GM19395 (cell line): ENCODE data around the gene KCNC1.

Source experiments
- ATAC-seq: cut with Tn5 transposase; IDR thresholded peaks from one replicate; pipeline ENCODE4 v1.9.1; 2021; ENCODE audit warnings: mild to moderate bottlenecking, moderate library complexity; ENCODE audit not compliant: unreplicated experiment

Gene KCNC1

DNA sequence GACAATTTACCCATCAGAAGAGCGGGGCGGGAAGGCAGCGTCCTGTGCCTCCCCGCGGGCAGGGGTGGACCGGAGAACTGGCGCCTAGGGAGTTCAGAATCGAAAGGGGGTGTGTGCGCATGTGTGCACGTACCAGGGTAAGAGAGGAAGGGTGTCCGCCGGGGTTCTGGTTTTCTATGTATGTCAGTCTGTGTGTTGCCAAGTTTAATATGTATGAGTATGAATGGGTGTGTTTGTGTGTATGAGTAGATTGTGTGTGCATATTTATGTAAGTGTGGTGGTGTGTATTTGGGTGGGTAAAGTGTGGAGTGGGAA, 2.0 kb downstream of the KCNC1 start:
- ATAC-seq = no peak

DNA sequence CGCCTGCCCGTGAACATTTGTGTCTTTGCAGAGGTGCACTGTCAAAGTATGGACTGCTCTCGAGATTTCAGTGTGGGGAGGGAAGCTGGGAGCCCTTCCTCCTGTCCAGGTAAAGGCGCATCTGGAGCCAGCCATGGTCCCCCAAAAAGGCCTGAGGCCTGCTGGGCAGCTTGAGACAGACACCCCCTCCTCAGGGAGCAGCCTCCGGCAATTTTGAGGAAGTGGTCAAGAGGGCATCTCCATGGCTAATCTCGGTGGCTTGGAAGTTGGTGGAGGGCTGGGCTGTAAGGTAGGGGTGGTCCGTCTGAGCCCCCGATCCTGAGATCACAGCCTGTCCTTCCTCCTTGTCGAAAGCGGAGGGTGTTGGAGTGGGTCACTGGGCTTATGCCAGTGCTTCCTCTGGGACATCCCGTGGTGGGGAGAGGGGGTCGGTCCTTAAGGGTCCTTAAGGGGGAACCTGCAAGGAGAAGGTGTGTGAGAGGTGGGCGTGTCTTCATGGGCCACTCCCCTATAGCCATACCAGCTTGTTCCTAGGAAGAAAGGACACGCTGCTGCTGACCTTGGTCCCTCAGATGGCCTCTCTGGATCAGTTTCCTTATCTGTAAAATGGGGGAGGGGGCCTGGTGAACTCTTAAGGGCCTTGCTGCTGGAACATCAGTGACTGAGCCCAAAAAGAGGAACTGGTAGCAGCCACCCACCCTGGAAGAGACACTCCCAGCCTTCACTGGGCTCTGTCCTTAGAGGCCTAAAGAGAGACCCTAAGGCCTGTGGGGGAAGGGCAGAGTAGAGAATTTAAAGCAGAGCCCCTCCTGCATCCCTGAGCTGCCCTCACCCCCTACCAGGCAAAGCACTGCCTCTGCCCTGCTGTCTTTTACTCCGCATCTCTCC, 2.6 kb downstream of the KCNC1 start:
- ATAC-seq = no peak

DNA sequence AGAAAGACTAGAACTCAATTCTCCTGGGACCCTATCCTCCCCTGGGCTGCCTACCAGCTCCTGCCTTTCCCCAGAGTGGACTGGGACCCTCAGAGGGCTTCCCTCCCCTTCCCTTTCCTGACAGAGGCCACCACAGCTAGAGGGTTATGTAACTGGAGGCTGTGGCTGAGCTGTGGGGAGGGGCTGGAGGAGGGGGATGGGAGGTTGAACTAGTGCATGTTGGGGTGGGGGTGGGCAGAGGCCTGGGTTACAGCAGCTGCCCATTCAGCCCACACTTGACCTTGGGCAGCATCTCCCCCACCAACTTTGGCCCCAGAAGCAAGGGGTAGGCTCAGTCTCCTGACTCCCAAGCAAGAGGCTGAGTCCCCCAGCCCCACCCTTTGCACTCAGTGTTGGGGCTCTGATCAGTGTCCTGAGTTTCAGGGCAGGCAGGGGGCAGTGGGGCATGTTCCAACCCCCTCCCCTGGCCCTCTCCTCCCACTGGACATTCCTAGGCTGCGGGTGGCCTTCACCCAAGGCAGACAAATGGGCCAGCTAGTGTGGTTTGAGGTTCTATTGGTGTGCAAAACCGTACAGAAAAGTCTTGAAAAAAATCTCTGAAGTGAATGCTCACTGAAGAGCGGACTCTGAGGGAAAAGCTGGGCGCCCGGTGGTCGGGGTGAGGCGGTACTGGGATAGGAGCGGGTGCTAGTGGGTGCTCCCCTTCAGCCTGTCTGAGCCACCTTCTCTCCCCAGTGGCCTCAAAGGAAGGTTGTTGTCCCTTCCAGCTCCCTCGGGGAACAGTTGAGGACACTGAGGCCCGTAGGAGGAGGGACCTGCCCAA, 3.8 kb downstream of the KCNC1 start:
- ATAC-seq = no peak

DNA sequence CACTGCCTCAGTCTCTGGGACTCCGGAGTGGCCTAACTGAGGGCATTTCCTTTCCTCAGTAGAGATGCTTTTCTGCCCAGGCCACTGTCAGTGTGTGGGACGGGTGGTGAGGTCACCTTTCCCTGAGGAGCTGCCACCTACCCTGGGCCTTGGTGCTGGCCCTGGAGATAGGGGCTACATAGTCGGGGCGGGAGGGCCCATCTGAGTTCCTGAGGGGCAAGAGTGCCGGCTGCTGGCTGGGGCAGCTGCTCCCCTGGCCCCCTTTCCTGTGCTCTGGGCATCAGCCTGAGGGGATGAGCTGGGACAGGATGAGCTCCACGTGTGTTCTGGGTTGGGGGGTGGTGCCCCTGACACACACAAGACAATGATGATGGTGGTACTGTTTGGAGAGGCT, 5.4 kb downstream of the KCNC1 start:
- no peak for ATAC-seq

DNA sequence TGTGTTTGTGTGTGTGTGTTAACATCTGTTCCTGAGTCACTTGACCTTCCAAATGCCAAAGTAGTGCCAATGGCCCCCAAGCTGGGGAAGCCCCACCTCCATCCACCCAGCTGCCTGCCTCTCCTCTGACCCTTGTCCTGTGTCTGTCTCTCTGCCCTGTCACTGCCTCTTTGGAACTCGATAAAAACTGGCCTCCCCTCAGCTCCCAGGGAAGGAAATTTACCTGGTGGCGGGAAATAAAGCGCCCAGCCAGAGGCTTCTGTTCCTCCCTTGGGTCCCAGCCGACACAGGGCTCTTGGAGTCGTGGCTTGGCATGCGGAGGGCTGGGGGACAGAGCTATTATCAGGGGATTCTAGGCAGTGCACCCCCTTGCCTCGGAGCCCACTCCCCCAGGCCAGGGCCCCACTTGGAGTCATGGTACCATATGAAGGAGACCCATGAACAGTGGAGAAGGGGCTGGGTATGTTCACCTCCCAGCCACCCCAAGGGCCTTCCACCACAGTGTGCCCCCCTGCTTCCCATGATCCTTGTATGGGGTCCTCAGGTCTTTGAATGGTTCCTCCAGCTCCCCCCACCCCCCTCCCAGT, 6.2 kb downstream of the KCNC1 start:
- ATAC-seq = no peak

DNA sequence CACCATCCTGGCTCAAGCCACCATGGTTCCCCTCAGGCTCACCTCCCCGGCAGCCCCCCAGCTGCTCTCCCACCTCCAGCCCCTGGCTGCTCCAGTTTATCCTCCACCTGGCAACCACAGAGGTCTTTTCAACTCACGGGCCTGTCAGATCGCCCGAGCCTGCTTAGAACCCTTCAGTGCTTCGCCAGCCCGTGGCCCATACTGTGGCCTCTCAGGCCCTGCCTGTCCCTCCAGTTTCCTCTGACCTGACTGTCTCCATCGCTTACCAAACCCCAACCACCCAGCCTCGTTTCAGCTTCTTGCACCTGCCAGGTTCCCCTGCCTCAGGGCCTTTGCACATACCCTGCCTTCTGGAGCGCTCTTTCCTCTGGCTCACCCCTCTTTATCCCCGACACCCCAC, 6.9 kb downstream of the KCNC1 start:
- ATAC-seq = no peak

DNA sequence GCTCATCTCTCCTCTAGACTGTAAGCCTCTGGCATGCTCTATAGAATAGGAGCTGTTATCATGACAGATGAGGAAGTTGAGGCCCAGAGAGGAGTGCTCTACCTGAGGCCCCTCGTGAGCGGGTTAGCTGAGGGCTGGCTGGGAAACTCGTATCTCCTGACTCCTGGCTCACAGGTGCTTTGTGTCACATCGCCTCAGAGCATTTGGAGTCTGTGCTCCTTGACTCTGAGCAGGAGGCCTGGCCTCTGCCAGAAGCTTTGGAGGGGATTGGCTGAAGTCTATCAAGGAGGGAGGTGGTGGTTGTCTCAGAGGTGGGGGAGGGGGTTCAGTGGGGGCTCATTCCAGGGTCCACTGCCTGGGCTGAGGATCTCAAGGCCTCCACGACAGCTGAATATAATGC, 7.4 kb downstream of the KCNC1 start:
- ATAC-seq = no peak

DNA sequence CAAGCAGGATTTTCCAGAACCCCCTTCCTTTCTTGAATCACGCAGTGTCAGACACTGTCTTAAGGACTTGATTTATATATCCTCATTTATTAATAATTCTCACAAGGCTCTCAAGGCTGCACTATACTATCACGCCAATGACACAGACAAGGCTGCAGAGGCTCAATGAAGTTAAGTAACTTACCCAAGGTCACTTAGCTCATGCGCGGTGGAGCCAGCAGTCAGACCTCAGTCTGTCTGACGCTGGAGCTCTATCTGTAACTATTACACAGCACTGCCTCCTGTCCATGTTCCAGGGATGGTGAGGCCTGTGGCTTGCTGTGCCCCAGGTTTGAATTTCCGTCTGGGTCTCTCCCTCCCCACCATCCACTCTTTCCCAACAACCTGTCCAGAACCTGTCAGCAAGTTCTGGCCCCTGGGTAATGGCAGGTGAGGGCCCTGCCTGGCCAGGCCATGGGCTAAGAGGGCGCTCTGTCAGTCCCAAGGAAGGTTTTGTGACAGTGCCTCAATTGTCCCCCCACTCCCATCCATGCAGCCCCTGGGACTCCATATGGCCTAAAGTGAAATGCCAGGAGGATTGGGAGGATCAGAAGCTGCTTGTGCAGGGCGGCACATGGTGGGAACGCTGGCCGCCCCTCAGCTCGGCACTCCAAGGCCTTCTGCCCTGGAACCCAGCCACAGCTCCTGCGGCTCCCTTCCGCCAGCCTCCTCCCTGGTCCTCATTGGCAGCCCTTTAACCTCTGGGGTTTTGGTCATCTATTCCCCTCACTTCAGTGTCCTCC, 8.6 kb downstream of the KCNC1 start:
- ATAC-seq = no peak

DNA sequence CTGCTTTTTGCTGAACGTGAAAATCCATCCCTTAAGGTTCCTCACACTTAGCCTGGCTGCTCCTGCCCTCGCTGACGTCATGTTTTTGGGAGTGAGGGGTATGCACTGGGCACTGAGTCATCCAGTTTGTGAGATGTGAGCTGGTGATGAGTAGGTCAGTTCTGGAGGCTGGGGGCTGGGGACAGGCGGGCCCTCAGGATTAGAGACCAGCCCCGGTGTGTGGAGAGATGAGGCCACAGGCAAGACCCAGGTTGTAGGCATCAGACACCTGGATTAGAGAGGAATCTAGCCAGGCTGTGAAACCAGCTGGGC, 9.2 kb downstream of the KCNC1 start:
- ATAC-seq = no peak

DNA sequence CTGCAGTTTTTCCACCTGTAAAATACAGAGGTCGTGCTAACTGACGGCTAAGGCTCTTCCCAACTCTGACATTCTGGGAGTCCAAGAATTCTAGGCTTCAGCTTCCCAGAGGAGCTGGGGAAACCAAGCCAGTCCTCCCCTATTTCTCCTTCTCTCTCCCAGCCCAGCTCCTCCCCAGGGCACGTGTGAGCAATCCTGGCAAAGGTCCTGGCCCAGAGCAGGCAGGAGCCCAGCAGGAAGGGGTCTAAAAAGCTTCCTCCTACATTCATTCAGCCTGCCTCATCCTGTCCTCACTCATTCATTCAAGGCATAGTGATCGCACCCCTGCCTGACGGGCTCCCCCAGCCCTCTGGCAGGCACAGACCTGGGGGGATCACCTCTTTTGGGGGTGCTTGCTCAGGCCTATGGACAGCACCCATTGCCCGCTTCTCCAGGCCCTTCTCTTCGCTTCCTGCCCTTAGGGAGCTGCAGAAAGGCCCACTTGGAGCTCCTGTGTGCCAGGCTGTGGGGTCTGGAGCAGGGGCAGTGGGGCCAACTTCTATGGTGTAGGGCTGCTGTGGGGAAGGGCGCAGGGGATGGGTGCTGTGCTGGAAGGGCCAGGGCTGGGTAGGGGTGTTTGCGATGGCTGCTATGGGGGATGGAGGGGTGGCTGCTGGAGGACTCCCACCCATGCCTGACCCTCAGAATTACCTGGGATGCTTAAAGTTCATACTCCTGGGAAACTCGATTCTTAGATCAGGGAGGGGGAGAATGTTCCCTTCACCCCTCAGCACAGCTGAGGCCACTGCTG, 9.8 kb downstream of the KCNC1 start:
- no peak for ATAC-seq

DNA sequence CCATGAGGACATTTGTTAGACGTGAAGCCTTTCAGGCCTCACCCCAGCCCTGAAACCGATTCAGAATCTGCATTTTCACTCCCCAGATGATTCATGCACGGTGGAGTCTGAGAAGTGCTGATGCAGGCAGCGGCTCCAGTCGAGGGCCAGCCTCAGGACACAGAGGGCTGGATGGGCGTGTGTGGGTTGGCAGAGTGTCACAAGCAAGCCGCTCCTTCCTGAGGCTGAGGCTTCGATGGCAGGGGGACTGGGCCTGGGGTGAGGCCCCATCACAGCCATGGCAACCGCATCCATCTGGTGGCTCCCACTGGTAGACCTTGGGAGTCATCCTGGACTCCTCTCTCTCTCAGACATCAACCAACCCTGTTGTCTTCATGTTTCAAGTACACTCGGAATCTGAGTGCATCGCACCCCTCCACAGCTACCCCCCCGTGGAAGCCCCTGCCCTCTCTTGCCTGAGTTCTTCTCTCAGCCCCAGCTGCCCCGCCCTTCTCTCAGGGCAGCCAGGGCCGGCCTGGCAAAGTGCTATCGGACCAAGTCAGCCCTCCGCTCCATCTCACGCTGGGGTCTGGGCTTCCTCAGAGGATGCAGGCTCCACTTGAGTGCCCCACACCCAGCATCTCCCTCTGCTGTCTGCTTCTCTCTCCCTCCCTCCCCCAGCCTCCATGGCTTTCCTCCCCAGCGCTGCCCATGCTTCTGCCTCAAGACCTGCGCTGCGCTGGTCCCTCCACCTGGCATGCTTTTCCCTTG, 10.6 kb downstream of the KCNC1 start:
- no peak for ATAC-seq

DNA sequence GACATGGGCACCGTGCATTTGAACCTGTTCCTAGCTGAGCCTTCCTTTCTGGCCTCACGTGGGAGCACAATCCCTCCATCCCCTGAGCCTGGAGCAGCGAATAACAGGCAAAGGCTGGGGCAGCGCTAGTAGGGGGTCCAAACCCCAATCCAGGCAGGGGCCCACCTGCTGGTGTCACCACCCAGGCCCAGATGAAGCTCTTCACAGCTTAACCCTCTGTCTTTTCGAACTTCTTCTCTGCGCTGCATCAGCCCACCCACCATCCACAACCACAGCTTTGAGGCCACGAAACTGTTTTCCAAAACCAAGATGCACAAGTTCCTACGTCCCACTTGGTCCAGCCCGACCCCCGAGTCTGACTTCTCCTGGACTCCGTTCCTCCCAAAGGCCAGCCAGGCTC, 11.5 kb downstream of the KCNC1 start:
- no peak for ATAC-seq

DNA sequence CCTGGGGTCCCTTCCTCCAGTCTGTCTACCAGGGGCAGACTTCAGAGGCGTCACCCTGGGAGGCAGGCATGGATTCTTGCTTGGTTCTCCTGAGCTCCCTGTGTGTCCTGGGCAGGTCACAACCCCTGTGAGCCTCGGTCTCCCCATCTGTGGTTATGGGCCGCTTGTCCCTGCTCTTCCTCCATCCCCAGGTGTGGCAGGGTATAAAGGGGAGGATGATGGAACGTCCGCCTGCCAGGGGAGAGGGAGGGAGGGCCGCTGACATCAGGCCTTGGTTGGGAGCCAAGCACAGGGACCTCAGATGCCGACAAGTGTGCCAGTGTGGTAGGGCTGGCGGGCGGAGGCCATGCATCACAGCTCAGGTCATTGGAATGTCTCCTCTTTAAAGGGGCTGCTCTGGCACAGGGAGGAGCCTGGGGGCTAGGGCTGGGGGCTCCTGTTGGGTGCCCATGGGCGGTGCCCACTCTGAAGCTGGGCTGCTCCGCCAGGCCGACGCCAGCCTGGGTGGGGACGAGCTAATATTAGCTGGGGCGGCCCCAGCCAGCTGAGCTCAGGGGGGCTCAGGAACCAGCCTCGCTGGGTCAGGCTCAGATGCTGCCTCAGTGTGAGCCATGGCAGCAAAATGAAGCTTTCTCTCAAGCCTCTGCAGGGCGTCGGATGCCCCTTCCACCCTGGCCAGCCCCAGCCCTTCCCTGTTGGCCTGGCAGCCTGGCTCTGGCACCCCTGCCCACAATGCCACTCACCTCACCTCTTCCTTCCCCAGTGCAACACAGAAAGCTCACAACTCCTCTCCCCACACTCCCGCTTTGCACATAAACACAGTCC, 12.8 kb downstream of the KCNC1 start:
- ATAC-seq = no peak

DNA sequence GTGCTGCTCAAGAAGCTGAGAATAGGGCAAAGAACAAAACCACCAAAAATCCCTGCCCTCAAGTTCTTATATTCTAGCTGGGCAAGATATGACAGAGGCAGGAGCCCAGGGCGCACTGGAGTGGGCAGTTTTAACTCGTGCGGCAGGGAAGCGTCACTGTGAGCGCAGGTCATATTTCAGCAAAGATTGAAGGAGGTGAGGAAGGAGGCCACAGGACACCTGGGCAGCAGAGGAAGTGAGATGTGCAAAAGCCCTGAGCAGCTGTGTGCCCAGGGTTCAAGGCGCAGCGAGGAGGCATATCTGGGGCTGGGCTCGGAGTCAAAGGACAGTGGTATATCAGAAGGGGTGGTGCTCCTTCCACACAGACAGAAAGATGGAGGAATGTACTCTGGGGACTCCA, 13.5 kb downstream of the KCNC1 start:
- no peak for ATAC-seq

DNA sequence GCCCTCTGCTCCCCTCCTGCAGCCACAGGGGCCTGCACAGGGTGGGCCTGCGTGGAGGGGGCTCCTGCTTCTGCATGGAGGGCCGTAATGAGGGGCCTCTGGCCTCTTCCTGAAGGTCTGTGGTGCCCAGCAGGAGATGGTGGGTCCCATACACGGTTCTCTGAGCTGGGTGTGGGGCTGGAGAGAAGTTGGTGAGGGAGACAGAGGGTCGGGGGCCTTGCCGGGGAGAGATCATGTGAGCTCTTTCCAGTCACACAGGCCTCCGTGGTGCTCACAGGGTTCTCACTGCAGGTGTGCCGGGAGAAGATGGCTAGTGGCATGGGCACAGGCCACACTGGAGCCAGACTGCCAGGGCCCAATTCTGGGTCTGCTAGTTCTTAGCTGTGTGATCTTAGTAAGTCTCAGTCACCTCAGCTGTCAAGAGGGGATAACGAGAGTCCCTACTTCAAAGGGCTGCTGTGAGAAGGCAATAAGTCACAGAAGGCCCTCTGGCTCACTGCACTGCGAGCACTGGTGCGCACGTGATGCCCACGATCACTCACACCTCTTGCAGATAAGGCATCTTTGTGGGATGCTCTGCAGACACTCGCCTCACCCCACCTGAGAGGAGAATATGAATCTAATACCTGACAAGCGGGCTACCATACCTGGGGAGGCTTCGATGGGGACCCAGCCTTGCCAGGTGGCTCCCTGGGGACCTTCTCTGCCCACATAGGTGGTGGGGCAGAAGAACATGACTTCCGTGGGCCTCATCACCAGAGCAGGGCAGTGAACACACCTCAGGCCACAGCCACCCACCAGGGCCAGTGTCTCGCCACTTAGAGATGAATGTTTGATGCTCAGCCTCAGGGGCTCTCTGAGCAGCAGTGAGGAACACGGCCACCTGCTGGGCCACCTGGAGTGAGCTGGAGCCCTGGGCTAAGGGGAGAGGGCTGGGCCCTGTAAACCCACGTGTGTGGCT, 14.5 kb downstream of the KCNC1 start:
- no peak for ATAC-seq

DNA sequence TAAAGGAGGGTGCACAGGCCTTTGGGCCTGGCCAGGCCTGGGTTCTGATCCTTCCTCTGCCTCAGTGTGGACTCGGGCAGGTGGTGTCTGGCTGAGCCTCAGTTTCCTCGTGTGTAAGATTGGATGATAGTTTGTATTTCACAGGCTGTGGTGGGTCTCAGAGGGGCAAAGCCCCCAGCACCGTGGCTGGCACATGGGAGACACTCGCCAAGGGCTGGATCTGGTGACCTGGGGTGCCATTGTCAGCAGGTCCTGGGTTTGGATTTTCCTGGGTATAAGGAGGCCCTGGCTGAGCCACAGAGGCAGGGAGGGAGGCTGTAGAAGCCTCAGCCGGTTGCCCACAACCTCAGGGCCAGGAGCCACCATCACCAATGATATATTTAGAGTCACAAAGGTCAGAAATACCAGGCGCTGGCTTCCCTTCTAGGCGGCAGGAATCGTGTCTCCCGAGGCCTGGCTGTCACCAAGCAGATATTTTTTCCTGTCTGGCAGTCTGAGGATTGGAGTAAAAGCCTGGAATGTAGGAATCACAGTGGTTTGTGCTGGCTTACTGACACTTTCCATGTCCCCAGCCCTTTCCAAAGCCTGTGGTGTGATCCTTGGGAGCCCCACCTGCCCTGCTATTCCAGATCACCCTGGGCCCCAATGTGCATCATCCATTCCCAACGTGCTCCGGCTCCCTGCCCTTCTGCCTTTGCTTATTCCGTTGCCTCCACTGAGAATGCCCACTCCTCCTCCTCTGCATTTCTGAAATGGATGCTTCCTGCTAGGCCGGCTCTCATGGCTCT, 15.6 kb downstream of the KCNC1 start:
- ATAC-seq = no peak

DNA sequence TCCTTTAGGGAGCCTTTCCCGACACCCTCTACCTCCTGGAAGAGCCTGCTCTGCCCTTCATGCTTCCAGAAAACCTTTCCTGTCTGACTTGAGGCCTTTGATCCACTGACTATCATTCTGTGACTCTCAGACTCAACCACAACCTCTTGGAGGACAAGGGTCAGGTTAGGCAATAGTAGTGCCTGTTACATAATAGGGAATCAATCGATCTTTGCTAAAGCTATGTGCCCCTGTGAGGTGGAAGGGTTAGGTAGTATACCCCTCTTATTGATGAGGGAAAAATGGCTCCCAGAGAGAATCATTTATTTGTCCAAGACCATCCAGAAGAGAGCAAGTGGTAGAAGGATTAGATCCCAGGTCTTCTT, 16.2 kb downstream of the KCNC1 start:
- no peak for ATAC-seq
